Loucy (cell line): Measurements from ENCODE around the gene GSK3B.
A peak's percentile ranks its signal among the peaks of the same experiment; 100 is the strongest.

ENCODE experiments used
- H2AFZ ChIP-seq: fragments of 200-600 bp; sonication (generic); 2 replicates; pipeline ENCODE4 v1.6.0; 2016; ENCODE audit warnings: antibody characterized with exemption, mild to moderate bottlenecking, low read length, moderate library complexity
- H3F3A ChIP-seq: fragments of 200-600 bp; 2 replicates; pipeline ENCODE4 v1.6.0; 2016; ENCODE audit warnings: antibody characterized with exemption, low read depth, mild to moderate bottlenecking
- H3K27me3 ChIP-seq: fragments of 200-600 bp; sonication (generic); 2 replicates; pipeline ENCODE4 v1.6.1; 2014; ENCODE audit warnings: low read length, mild to moderate bottlenecking; ENCODE audit not compliant: insufficient read depth, poor library complexity, severe bottlenecking
- H3K36me3 ChIP-seq: fragments of 200-600 bp; sonication (generic); 2 replicates; pipeline ENCODE4 v1.6.1; 2016; ENCODE audit warnings: low read length; ENCODE audit not compliant: insufficient read depth
- H3K4me1 ChIP-seq: fragments of 200-600 bp; sonication (generic); 2 replicates; pipeline ENCODE4 v1.5.1; 2014; ENCODE audit warnings: low read length, mild to moderate bottlenecking; ENCODE audit not compliant: insufficient read depth, poor library complexity, severe bottlenecking
- H3K4me2 ChIP-seq: fragments of 200-600 bp; sonication (generic); 2 replicates; pipeline ENCODE4 v1.6.0; 2014; ENCODE audit warnings: antibody characterized with exemption, low read length, low read depth, mild to moderate bottlenecking; ENCODE audit not compliant: poor library complexity, severe bottlenecking
- H3K4me3 ChIP-seq: fragments of 200-600 bp; sonication (generic); 2 replicates; pipeline ENCODE4 v1.5.1; 2014; ENCODE audit warnings: low read length, mild to moderate bottlenecking, mixed read lengths; ENCODE audit not compliant: poor library complexity, severe bottlenecking
- H3K79me2 ChIP-seq: fragments of 200-600 bp; sonication (generic); 2 replicates; pipeline ENCODE4 v1.6.1; 2014; ENCODE audit warnings: low read length; ENCODE audit not compliant: insufficient read depth
- H3K9ac ChIP-seq: fragments of 200-600 bp; sonication (generic); 2 replicates; pipeline ENCODE4 v1.6.0; 2014; ENCODE audit warnings: mild to moderate bottlenecking, low read depth, low read length, moderate library complexity; ENCODE audit not compliant: poor library complexity, severe bottlenecking
- H3K9me2 ChIP-seq: fragments of 200-600 bp; sonication (generic); replicated peaks from 2 replicates; pipeline ENCODE4 v1.6.1; 2016; ENCODE audit warnings: low read depth, low read length, mixed read lengths
- H3K9me3 ChIP-seq: fragments of 200-600 bp; sonication (generic); 2 replicates; pipeline ENCODE4 v1.6.1; 2014; ENCODE audit warnings: mild to moderate bottlenecking, antibody characterized with exemption, low read length, low read depth; ENCODE audit not compliant: insufficient read depth
- H4K20me1 ChIP-seq: fragments of 200-600 bp; sonication (generic); 2 replicates; pipeline ENCODE4 v1.6.0; 2014; ENCODE audit warnings: antibody characterized with exemption, low read length, mild to moderate bottlenecking; ENCODE audit not compliant: insufficient read depth, poor library complexity, severe bottlenecking
- CTCF ChIP-seq: fragments of 200-600 bp; sonication (generic); conservative IDR thresholded peaks from 2 replicates; pipeline ENCODE4 v1.5.1; 2014; ENCODE audit warnings: mild to moderate bottlenecking, antibody characterized with exemption, low read length
- EZH2phosphoT487 ChIP-seq: fragments of 200-600 bp; IDR thresholded peaks from 2 replicates; pipeline ENCODE4 v1.6.1; 2018; ENCODE audit warnings: antibody characterized with exemption, mild to moderate bottlenecking, moderate library complexity, borderline replicate concordance

The GSK3B gene

GRCh38 chr3:119955972-119956371 is 138.3 kb downstream of the GSK3B start:
- H2AFZ ChIP-seq, result no peak overlapping the region
- H3K79me2 ChIP-seq, result peaks cover 98% of the 10 kb centered on the region
- H3F3A ChIP-seq, result no peaks in the 10 kb centered on the region
- H3K36me3 ChIP-seq, result no peaks in the 10 kb centered on the region
- no peaks in the 10 kb centered on the region for H3K9me3 ChIP-seq
- no peak overlapping the region for H3K4me3 ChIP-seq
- no peak overlapping the region for H3K4me2 ChIP-seq
- no peaks in the 10 kb centered on the region for H3K9me2 ChIP-seq
- H3K4me1 ChIP-seq, result no peaks in the 10 kb centered on the region
- TF ChIP-seq CTCF, result no peak
- TF ChIP-seq EZH2phosphoT487, result no peak
- H4K20me1 ChIP-seq, result peaks cover 79% of the 10 kb centered on the region
- no peaks in the 10 kb centered on the region for H3K27me3 ChIP-seq
- H3K9ac ChIP-seq, result no peak overlapping the region

- H2AFZ ChIP-seq, result no peak overlapping the region
- H3K36me3 ChIP-seq, result peaks cover under 1% of the 10 kb centered on the region
- no peaks in the 10 kb centered on the region for H3K9me2 ChIP-seq
- H3K4me1 ChIP-seq, result peaks cover 10% of the 10 kb centered on the region
- TF ChIP-seq EZH2phosphoT487 (no peak), CTCF (no peak)
- peaks cover 83% of the 10 kb centered on the region for H3K79me2 ChIP-seq
- peaks cover 59% of the 10 kb centered on the region for H4K20me1 ChIP-seq
- no peak overlapping the region for H3K4me3 ChIP-seq
- H3K4me2 ChIP-seq, result no peak overlapping the region
- H3K9ac ChIP-seq, result no peak overlapping the region
- H3K9me3 ChIP-seq, result no peaks in the 10 kb centered on the region
- H3F3A ChIP-seq, result no peaks in the 10 kb centered on the region
- no peaks in the 10 kb centered on the region for H3K27me3 ChIP-seq
These were observed 143.5 kb downstream of the GSK3B start for GRCh38 chr3:119950666-119951325.

GRCh38 chr3:119945291-119945690 is 149.0 kb downstream of the GSK3B start:
- Histone ChIP-seq H4K20me1 (peaks cover 30% of the 10 kb centered on the region), H2AFZ (no peak overlapping the region), H3K9me2 (no peaks in the 10 kb centered on the region), H3F3A (no peaks in the 10 kb centered on the region), H3K9me3 (no peaks in the 10 kb centered on the region), H3K4me1 (peaks cover 28% of the 10 kb centered on the region), H3K4me3 (no peak overlapping the region), H3K79me2 (peaks cover 68% of the 10 kb centered on the region), H3K4me2 (peak overlapping the region; percentile 53), H3K27me3 (no peaks in the 10 kb centered on the region), H3K36me3 (peaks cover 17% of the 10 kb centered on the region), H3K9ac (no peak overlapping the region)
- no peak for TF ChIP-seq CTCF
- TF ChIP-seq EZH2phosphoT487, result no peak
